Calu3 (cell line): Measurements from ENCODE around the gene OBSCN. TPM values are rescaled to one million over a fixed set of nuclear protein-coding genes. Genes with fewer than 3 reads are reported as not detected.

ENCODE experiments used
- BruUV-seq: library from RNA; stranded (reverse); fragments of 400-500 nt; replicated peaks from 2 replicates; lab custom pipeline; 2021; lab: Mats Ljungman, UMichigan
- CTCF ChIA-PET: fragments of 300-600 bp; sonication (Branson Sonifier 250); formaldehyde crosslinking; loops from one replicate; lab custom pipeline; 2022; ENCODE audit warnings: antibody characterized with exemption; lab: Charles Lee
- DNase-seq: peaks from one replicate; pipeline ENCODE4 v3.0.0; 2022
- H3K27ac Mint-ChIP-seq: one replicate; pipeline ENCODE4 v1.8.0; 2022; ENCODE audit warnings: mixed read lengths; ENCODE audit not compliant: unreplicated experiment
- H3K27me3 Mint-ChIP-seq: one replicate; pipeline ENCODE4 v1.8.0; 2022; ENCODE audit warnings: mixed read lengths; ENCODE audit not compliant: unreplicated experiment
- H3K36me3 Mint-ChIP-seq: one replicate; pipeline ENCODE4 v1.8.0; 2022; ENCODE audit warnings: mild to moderate bottlenecking, moderate library complexity, mixed read lengths; ENCODE audit not compliant: insufficient read depth, unreplicated experiment
- H3K4me1 Mint-ChIP-seq: one replicate; pipeline ENCODE4 v1.8.0; 2022; ENCODE audit warnings: mild to moderate bottlenecking, low read depth, mixed read lengths; ENCODE audit not compliant: unreplicated experiment
- H3K4me3 Mint-ChIP-seq: one replicate; pipeline ENCODE4 v1.8.0; 2022; ENCODE audit warnings: mild to moderate bottlenecking, low read depth, moderate library complexity, mixed read lengths; ENCODE audit not compliant: unreplicated experiment
- H3K9me3 Mint-ChIP-seq: one replicate; pipeline ENCODE4 v1.8.0; 2022; ENCODE audit warnings: low read depth, mixed read lengths; ENCODE audit not compliant: unreplicated experiment
- intact Hi-C: fragments of 100-400 bp; cut with micrococcal nuclease; formaldehyde crosslinking; loops from one replicate; pipeline ENCODE4 v1.10.0; 2022; ENCODE audit not compliant: unreplicated experiment
- total RNA-seq: library from RNA; stranded (reverse); gene quantifications from 2 replicates; pipeline ENCODE4 v1.2.3, GENCODE V29; 2022
- TF ChIP-seq, protein P1 (sequence below): fragments of 200-600 bp; IDR thresholded peaks from one replicate; pipeline ENCODE4 v1.8.0; 2022; ENCODE audit warnings: antibody characterized with exemption; ENCODE audit not compliant: unreplicated experiment

OBSCN gene
- total RNA-seq, 1 experiment from 2014 or later: 19.5 TPM

DNA sequence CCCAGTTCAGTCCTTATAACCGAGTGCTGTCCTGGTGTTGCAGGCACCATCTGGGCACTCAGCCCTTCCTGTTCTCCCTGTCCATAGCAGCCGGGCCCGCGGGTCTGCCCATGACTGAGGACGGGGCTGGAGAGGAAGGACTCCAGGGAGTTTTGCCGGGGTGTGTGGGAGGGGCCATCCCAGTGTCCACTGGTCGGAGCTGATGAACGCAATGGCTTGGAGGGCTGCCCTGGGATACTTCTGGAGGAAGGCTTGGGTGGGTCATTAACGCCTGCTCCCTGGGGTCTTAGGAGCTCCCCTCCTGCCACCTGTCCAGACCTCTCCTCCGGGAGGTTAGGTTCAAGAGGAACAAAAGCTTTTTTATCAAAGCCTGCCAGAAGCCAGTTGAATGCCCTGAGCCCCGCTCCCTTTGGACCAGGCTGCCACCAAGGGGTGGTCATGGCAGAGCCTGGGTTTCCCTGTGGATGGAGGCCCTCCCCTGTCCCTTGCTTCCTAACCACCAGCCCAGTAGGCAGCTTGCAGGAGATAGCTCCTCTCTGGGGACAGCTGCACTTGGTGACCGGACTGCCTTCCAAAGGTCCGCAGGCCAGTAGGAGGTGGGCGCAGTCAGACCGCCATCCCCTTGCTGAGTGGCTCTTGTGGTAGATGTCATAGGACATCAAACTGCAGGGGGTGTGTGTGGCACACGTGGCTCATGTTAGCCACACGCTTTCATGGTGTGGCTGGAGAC lies 137.5 kb downstream of the OBSCN start:
- Mint-ChIP-seq H3K4me1 (peaks cover 23% of the 10 kb centered on the region), H3K4me3 (no peak overlapping the region), H3K27ac (no peak overlapping the region), H3K9me3 (no peaks in the 10 kb centered on the region), H3K36me3 (no peaks in the 10 kb centered on the region), H3K27me3 (peaks cover 12% of the 10 kb centered on the region)
- BruUV-seq: no TSS peak
- TF ChIP-seq, protein P1, sequence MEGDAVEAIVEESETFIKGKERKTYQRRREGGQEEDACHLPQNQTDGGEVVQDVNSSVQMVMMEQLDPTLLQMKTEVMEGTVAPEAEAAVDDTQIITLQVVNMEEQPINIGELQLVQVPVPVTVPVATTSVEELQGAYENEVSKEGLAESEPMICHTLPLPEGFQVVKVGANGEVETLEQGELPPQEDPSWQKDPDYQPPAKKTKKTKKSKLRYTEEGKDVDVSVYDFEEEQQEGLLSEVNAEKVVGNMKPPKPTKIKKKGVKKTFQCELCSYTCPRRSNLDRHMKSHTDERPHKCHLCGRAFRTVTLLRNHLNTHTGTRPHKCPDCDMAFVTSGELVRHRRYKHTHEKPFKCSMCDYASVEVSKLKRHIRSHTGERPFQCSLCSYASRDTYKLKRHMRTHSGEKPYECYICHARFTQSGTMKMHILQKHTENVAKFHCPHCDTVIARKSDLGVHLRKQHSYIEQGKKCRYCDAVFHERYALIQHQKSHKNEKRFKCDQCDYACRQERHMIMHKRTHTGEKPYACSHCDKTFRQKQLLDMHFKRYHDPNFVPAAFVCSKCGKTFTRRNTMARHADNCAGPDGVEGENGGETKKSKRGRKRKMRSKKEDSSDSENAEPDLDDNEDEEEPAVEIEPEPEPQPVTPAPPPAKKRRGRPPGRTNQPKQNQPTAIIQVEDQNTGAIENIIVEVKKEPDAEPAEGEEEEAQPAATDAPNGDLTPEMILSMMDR: no peak
- DNase-seq: peak; percentile 0
- intact Hi-C loops: loop anchor here (10.0 kb wide), 1 partner anchor 131 kb away; no protein-coding TSS in a partner anchor
- CTCF ChIA-PET: no interaction called here

DNA sequence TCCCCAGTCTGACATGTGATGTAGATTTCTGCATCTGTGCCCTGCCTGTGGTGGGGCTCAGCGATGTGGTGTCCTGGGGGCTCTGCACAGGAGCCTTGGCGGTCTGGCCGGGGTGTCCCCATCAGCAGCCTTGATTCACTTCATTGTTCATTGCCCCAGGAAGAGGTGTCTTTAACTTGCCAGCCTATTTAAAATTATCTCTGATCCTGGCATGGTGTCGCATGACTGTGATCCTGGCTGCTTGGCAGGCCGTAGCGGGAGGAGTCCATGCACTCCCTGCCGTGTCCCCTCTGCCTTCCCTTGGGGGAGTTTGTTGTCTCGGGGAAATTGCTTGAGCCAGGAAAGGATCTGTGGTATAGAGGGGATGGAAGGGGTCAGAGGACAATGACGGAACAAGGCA lies 138.9 kb downstream of the OBSCN start:
- TF ChIP-seq, protein P1: no peak

DNA sequence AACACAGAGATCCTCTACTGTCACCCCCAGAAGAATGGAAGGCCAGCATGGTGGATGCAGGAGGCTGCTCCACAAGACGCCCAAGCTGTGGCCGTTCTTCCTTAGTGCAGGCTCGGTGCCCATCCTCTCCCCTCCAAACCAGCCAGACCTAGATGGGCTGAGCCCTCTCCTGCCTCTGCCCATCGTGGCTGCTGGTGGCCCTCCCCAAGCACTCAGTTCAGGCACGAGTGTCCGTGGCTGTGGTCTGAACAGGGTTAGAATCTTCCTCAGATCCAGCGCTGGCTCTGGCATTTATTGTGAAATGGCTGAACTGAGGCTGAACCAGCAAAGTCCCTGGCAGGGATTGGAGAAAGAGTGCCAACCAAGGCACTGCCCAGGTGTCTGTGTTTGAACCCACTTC lies 139.3 kb downstream of the OBSCN start:
- BruUV-seq: no TSS peak
- H3K9me3 Mint-ChIP-seq: no peaks in the 10 kb centered on the region
- H3K4me1 Mint-ChIP-seq: peaks cover 29% of the 10 kb centered on the region
- peaks cover 12% of the 10 kb centered on the region for H3K27me3 Mint-ChIP-seq
- intact Hi-C loops: loop anchor here (10.0 kb wide), 1 partner anchor 132 kb away; no protein-coding TSS in a partner anchor
- no peak for DNase-seq
- no peak overlapping the region for H3K27ac Mint-ChIP-seq
- TF ChIP-seq, protein P1: no peak
- no peak overlapping the region for H3K4me3 Mint-ChIP-seq
- CTCF ChIA-PET: no interaction called here
- no peaks in the 10 kb centered on the region for H3K36me3 Mint-ChIP-seq

More for the DNA sequence above, 138.9 kb downstream of the OBSCN start:
- H3K27me3 Mint-ChIP-seq: peaks cover 12% of the 10 kb centered on the region
- H3K36me3 Mint-ChIP-seq: no peaks in the 10 kb centered on the region
- H3K9me3 Mint-ChIP-seq: no peaks in the 10 kb centered on the region
- H3K27ac Mint-ChIP-seq: no peak overlapping the region
- H3K4me3 Mint-ChIP-seq: no peak overlapping the region
- BruUV-seq: no TSS peak
- H3K4me1 Mint-ChIP-seq: peaks cover 29% of the 10 kb centered on the region
- intact Hi-C loops: loop anchor here (10.0 kb wide), 1 partner anchor 132 kb away; no protein-coding TSS in a partner anchor
- CTCF ChIA-PET: no interaction called here
- no peak for DNase-seq

DNA sequence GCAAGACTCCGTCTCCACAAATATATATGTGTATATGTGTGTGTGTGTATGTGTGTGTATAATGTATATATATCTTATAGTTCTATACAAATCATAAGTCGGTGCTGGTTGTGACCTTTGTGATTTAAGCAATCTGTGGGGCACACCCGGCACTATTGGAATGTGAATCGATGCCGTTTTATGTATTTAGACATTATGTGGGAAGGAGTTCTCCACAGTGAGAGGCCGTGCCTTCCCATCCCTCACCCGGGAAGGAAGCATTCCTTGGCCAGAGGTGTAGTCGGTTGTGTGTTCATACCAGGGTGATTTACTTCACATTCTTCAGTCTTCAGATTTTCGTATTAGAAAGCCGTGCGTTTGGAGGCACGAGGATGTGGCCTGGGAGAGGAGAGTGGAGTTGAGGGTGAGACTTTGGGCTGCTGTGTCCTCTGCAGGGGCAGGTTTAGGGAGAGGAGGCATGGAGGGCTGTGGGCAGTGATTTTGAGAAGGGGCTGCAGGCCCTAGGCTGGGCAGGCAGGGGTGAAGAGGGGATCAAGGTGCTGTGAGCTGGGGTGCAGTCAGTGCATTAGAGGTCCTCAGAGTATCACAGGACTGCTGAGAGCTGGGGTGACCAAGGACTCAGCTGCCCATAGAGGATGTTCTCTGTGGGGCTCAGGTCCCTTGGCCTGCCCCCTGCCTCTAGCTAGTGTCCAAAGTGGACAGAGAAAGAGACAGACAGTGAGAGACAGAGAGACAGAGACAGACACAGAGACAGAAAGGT lies 141.0 kb downstream of the OBSCN start:
- peak overlapping the region; percentile 6 for H3K4me3 Mint-ChIP-seq
- H3K27ac Mint-ChIP-seq: peak overlapping the region; percentile 42
- H3K27me3 Mint-ChIP-seq: peaks cover 12% of the 10 kb centered on the region
- CTCF ChIA-PET: interaction anchor here (1.1 kb wide), 1 partner anchor 45 kb away, joined by 5 read pairs; no protein-coding TSS in a partner anchor
- TF ChIP-seq, protein P1: no peak
- intact Hi-C loops: loop anchor here (10.0 kb wide), 1 partner anchor 134 kb away; no protein-coding TSS in a partner anchor
- no peaks in the 10 kb centered on the region for H3K9me3 Mint-ChIP-seq
- H3K36me3 Mint-ChIP-seq: no peaks in the 10 kb centered on the region
- no TSS peak for BruUV-seq
- H3K4me1 Mint-ChIP-seq: peaks cover 29% of the 10 kb centered on the region
- peak; percentile 54 for DNase-seq
